SK-N-SH (cell line): ENCODE results near the gene SHISAL1.

Experiments
- CTCF ChIP-seq: fragments of 200-600 bp; sonication (generic); IDR thresholded peaks from 2 replicates; pipeline ENCODE4 v1.6.1; 2017; ENCODE audit warnings: antibody characterized with exemption, mild to moderate bottlenecking, moderate library complexity
- GABPA ChIP-seq: IDR thresholded peaks from 2 replicates; pipeline ENCODE4 v1.4.0; 2012; ENCODE audit warnings: low read depth, mild to moderate bottlenecking
- POLR2AphosphoS5 ChIP-seq: IDR thresholded peaks from 2 replicates; pipeline ENCODE4 v1.6.1; 2012; ENCODE audit warnings: low read depth, low read length

DNA sequence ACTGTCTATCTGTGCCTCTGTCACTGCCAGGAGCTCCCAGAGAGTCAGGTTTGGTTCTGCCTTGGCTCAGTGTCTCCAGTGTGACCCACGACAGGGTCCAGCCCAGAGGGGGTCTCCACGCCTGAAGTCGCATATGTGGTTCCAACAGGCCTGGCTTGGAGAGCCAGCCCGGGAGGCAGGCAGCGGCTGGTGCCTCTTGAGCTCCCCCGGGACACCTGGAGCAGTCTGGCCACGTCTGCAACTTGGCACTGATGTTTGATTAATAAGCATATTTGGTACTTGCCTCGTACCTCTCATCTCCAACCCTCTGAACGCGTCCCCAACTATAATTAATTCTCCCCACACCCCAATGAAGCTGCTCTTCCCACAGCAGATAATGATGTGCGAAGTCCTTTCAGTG, 31.7 kb upstream of the SHISAL1 start:
- TF ChIP-seq GABPA (no peak), CTCF (no peak), POLR2AphosphoS5 (no peak)
